CD4-positive, alpha-beta T cell treated with Interleukin-17A for 4 hours (primary cell): ENCODE measurements around the gene CCDC141.

Experiments used
- DNase-seq: peaks from one replicate; pipeline ENCODE4 v3.0.0-alpha.2; 2020; ENCODE audit warnings: mixed read lengths

Gene CCDC141

GRCh38 chr2:178954049-178954448 is 95.9 kb downstream of the CCDC141 start:
- DNase-seq = no peak

DNA sequence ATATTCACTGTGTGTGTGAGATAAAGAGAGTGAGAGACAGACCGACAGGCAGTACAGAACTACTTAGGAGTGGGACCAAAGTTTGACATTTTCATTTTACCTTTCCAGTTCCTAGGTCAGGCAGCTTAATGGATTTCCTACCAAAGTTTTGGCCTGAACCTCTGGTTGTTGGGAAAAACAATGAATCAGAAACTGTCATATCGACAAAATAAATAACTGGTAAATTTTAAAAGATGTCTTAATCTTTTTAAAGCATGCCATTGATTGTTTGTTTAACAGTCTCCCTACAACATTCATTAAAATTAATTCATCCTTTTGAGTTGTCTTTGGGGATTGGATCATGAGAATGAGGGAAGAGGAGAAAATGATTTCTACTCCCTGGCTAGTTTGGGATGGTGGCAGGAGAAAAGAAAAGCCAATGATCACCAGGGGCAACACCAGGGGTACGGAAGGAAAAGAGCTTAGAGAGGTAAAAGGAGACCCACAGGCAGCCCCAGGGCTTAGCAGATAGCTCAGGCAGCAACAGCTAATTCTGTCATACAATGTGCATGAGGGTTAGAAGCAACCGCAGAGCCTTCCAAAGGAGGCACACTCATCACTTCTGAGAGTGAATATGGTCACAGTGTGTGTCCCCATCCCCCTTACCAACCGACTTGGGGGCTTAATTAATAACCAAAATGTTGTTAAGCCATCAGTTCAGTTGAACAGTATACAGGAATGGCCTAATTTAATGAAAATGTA is 98.5 kb downstream of the CCDC141 start:
- no peak for DNase-seq

- no peak for DNase-seq
Observed at GRCh38 chr2:178949584-178949983, 100.4 kb downstream of the CCDC141 start.

- no peak for DNase-seq
Observed at GRCh38 chr2:178949151-178949550, 100.8 kb downstream of the CCDC141 start.

- DNase-seq = no peak
Observed at GRCh38 chr2:178947006-178947405, 102.9 kb downstream of the CCDC141 start.

DNA sequence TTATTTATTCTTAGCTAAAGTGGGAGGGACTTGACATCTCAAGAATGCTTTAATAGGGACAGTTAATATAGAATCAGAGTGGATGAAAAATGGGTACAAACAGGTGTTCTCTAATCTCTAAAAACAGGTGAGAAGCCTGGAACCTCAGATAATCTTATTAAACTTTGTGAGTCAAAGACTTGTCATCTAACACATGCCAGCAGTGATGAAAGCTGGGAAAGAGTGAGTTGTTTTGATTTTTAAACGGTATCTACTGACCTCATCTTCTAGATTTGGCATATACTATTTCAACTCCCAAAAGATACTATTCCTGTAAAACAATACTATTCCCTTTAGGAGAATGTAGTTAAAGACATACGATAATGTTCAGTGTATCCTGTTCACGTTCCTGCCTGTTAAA is 103.4 kb downstream of the CCDC141 start:
- no peak for DNase-seq

DNA sequence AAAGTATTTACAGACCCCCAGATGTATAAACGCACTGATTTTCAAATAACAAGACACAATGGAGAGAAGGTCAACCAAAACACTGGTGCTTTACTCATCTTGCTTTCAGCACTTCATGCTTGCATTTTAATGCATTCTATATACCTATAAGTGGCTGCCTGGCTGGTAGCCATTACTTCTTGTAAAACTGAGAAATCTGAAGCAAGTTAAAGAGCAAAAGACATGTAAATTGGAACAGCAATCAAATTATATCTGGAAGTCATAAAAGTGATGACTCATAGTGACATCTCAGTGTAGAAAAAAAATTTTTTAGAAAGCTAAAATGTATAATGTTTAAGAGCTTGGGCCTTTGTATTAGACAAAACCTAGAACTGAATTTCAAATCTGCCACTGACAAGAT is 106.2 kb downstream of the CCDC141 start:
- no peak for DNase-seq

GRCh38 chr2:178934571-178934970 is 115.4 kb downstream of the CCDC141 start:
- no peak for DNase-seq

DNA sequence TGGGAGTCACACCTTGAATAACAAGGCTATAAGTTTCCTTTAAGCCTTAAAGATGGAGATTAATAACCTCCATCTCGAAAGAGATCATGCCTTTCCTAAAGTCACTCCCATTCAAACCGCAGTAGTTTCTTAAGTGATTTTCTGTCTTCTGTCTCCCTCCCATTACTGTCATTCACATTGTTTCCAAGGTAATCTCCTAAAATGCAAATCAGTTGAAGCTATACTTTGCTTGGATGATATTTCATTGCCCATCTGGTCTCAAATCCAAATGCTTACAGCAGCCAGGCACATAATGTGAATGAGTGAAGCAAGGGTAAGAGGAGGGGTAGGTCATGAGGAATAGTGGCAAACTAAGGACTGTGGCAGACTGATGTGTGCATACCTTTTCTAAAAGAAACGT is 116.4 kb downstream of the CCDC141 start:
- DNase-seq = no peak

- no peak for DNase-seq
Observed at GRCh38 chr2:178928077-178928476, 121.9 kb downstream of the CCDC141 start.

DNA sequence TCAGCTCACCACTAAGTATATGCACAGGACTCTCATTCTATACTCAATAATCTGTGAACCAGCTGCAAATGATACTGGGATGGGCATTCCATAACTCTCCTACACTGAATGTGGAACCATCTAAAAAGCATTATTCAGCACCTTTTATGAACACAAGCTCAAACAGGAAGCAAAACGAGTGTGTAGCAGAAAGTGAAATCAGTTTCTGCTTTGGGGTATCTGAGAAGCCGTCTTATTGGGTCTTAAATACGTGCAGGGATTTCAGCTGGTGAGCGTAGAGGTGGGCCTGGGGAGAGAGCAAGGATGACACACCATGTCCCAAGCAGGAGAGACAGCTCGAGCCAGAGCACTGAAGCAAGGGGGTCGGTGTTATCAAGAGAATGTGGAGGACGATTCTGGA is 122.8 kb downstream of the CCDC141 start:
- DNase-seq = no peak

GRCh38 chr2:178924817-178925216 is 125.1 kb downstream of the CCDC141 start:
- no peak for DNase-seq

DNA sequence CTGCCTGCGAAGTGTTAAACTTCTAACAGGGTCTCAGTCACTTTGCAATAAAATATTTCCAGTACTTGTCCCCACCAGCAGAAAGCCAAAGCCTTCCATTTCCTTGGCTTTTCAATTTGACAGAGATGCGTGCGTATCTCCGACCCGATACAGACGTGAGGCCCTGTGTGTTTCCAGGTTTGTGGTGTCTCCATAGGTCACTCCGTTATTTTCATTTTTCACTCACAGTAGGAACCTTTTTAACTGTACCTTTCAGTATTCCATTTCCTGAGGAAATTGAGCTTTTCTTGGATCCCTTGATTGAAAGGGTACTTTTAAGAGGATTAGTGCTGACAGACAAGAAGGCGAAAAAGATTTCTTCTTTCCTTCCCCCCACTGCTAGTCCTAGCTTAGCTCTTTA is 126.4 kb downstream of the CCDC141 start:
- DNase-seq = no peak

DNA sequence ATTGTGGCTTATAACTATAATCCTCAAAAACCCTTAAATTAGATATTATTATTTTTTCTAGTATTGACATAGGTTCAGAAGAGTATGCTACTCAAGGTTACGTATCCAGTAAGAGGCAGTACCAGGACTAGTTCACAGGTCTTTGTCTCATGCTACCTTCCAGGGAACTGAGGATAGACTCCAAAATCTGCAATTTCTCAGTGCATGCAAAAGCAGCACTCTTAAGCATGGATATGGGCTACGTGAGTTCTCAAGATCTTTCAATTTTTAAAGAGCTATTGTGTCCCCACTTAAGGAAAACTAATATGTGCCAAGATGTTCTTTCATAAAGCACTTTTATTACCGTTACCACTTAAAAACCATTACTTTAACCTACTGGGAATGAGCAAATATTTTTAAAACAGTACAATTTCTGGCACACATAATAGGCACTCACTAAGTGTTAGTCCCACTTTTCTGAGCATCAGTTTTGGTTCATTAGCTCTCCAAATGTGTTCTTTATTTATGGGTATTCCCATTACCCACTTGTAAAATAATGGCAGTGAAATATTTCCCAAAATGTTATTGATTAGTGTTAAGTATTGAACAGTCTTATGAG is 128.9 kb downstream of the CCDC141 start:
- no peak for DNase-seq

GRCh38 chr2:178917555-178917954 is 132.4 kb downstream of the CCDC141 start:
- no peak for DNase-seq

- DNase-seq = no peak
Observed at GRCh38 chr2:178915423-178916173, 134.3 kb downstream of the CCDC141 start.

DNA sequence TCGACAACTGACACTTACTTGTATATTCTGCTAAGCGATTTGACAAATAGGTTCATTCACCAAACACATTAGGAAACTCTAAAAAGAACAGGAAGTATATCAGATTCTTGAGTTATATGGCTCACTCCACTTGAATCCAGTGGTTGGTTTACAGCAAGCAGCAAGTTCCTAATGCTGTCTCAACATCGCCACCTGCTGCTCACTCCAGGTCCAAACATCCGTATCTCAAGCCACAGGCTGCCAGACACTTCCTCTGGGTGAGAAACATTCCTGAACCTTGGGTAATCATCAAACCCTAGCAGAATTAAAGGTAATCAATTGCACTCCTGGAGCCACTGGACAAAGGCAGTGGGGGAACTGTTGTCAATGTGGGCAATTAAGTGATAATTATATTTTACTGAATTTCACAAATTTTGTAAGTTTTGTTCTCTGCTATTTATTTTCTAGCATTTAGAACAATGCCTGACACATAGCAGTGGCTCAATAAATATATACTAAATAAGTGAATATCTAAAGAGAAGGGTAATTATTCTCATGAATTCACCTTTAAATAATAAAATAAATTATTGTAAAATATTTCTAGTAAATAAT is 135.6 kb downstream of the CCDC141 start:
- peak; percentile 77 for DNase-seq

- no peak for DNase-seq
Observed at GRCh38 chr2:178913049-178913441, 136.9 kb downstream of the CCDC141 start.

DNA sequence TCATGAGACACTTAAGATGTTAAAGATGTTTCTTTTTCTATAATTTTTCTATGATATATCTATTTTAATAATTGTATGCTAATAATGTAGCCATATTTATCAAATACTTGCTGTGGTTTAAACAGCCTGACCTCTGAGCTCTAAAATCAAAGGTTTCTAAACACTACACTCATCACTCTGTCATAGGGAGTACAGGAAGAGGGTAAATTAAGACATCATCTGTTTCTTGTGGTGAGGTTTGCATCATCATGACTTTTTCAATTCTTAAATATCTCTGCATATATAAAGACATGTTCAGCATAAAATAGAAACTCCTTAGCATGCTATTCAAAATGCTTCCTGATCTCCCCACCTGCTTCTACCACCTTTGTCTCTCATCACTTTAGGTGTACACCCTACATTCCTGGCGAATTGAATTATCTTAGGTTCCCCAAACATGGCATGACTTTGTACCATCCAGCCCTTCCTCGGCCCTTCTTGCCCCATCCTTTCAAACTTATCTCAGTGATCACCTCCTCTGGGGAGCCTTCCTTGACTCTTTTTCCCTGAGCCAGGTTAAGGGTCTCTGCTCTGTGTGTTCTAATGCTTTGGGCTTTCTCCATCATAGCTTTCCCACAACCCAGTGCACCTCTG is 137.4 kb downstream of the CCDC141 start:
- DNase-seq = no peak

DNA sequence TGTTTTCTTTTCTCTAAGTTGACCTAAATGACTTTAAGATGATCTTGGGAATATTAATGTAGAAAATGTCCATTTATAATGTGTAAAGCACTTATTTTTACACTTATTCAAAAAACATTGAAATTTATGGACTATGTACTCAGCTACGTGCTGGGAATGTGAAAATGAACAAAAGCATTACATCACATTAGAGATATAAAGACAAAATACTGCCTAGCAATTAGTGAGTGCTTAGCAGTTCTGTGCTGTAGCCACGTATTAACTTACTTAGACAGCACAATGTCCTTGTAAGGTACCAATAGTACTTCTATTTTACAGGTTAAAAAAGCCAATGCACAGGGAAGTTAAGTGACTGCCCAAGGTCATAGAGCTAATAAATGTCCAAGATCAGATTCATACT is 138.9 kb downstream of the CCDC141 start:
- no peak for DNase-seq

GRCh38 chr2:178910005-178910404 is 139.9 kb downstream of the CCDC141 start:
- DNase-seq = no peak

DNA sequence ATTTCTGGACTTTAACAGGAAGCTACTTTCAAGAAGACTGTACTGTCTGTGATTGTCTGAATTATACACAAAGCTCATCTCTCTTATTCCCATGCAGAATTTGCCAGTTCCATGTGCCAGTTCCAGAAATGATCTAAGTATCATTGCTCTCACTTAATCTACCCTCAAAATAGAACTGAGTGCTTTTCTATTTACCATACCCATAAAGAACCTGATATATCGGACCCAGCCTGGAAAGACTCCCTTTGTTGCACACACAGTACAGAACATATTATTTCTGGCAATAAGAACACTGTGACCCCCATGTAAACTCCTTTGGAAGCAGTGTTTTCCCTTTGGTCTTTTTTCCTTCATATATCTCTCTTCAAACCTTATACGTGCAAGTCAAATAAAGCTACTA is 140.4 kb downstream of the CCDC141 start:
- DNase-seq = no peak

DNA sequence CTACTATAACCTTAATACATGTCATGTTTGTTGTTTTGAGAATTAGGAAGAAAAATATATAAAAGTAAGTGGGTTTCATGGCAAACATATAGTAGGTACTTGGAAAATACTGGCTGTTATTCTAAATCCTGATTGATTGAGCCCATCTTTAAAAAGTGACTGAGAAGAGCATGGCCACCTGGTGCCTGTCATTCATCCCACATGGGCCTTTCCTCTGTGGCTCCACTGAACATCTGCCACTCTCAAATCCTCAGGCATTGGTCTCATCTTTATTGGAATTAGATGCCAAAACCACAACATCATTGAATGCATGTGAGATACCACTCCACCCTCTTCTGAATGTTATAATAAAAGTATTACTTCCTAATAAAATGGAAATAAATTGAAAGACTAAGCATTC is 141.1 kb downstream of the CCDC141 start:
- no peak for DNase-seq
